Testis (tissue), 2 donors: ENCODE results near the gene BACH2.

Source experiments
- CTCF ChIP-seq, 3 experiments: fragments of 450-650 bp in 2 of 3; fragments of 200-600 bp in 1 of 3; sonication (generic) in 1 of 3; IDR thresholded peaks; one replicate each; pipeline ENCODE4 v1.5.1; 2016 to 2019; ENCODE audit warnings: antibody characterized with exemption in 3 of 3, mild to moderate bottlenecking in 2 of 3, moderate library complexity in 1 of 3
- POLR2A ChIP-seq: fragments of 450-650 bp; IDR thresholded peaks from one replicate; pipeline ENCODE4 v1.6.1; 2017; ENCODE audit warnings: antibody characterized with exemption, mild to moderate bottlenecking, moderate library complexity

GRCh38 chr6:90127595-90127994 is 169.0 kb downstream of the BACH2 start:
- TF ChIP-seq CTCF (IDR thresholded peaks at IDR 0.05): no peak
- no peak for TF ChIP-seq POLR2A
